ENCODE measurements around the gene ZMAT1.
A peak's percentile ranks its signal among the peaks of the same experiment; 100 is the strongest.
"Not testable (repeated sequence)": the region's sequence is repeated elsewhere in the genome, so short reads cannot be mapped to it uniquely, and the experiment has no call there.

The ZMAT1 gene

DNA sequence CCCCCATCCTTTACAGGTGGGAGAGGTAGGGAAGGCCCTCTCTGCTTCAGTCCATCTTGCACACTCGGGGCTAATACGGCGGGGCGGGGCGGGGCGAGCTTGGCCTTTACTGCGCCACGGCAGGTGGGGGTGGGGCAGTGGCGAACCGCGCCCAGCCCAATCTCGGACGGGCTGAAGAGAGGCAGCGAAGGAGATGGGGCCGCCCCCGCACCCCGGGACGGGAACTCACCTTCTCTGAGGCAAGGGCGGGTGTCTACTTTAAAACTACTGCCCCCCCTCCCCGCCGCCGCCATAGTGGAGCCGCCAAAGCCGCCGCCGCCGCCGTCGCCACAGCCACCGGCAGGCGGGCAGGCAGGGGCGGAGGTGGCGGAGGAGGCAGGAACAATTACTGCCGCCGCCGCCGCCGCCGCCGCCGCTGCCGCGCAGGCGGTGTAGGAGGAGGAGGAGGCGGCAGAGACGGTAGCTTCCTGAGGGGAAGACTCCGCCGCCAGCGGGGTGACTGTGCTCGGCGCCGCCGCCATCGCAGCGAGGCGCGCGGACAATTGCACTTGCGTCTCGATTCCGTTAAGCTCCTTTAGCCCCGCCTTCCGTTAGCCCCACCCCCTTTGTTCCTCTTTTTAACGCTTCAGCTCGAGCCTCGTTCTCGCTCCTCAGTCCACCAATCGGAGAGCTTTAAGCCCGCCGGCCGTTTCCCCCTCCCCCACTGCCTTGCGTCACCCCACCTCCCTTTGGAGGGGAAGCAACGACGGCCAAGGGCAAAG, at the start of gene ZMAT1:
TSS of gene ZMAT1 (minus strand) at position 540 of the 761 bp plus-strand sequence. CDS start at position 521, 19 bp downstream.
- DNase-seq (ENCODE audit: low spot score) = peak; percentile 93

DNA sequence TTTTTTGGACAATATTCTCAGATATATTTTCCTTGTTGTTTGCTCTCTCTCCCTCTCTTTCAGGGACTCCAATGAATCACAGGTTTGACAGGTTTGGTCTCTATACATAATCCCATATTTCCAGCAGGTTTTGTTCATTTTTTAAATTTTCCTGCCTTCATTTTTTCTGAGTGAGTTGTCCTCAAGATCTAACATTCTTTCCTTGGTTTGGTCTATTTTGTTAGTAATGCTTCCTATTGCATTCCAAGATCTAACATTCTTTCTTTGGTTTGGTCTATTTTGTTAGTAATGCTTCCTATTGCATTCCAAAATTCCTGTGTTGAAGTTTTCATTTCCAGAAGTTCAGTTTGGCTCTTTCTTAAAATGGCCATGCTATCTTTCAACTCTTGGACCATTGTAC, 45.3 kb upstream of the ZMAT1 start:
- no peak for DNase-seq (ENCODE audit: low spot score)

DNA sequence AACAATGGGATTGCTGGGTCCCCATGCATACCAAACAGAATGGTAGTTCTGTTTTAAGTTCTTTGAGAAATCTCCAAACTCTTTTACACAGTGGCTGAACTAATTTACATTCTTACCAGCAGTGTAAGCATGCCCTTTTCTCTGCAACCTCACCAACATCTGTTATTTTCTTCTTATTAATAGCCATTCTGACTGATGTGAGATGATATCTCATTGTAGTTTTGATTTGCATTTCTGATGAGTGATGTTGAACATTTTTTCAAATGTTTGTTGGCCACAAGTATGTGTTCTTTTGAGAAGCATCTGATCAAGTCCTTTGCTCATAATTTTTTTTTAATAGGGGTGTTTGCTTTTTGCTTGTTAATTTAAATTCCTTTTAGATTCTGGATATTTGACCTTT, 41.2 kb upstream of the ZMAT1 start:
- no peak for DNase-seq (ENCODE audit: low spot score)

DNA sequence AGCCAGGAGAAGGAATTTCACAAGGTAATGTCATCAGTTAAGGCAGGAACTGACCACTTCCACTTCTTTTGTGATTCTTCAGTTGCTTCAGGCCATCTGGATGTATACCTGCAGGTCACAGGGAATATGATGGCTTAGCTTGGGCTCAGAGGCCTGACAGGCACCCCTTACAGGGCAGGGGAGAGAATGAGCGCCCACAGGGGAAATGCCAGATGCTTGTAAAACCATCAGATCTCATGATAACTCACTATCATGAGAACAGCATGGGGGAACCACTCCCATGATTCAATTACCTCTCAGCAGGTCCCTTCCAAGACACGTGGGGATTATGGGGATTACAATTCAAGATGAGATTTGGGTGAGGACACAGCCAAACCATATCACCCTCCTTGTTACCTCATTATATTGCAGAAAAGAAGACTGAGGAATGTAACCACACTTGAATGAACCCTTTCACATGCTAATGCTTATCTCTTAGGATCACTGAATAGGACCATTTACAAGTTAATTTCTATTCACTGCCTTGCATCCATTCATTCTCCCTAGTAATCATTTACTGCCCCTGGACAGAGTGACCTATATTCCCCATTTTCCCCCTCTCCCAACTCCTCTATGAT, 33.2 kb upstream of the ZMAT1 start:
- DNase-seq (ENCODE audit: low spot score) = not testable (repeated sequence)

DNA sequence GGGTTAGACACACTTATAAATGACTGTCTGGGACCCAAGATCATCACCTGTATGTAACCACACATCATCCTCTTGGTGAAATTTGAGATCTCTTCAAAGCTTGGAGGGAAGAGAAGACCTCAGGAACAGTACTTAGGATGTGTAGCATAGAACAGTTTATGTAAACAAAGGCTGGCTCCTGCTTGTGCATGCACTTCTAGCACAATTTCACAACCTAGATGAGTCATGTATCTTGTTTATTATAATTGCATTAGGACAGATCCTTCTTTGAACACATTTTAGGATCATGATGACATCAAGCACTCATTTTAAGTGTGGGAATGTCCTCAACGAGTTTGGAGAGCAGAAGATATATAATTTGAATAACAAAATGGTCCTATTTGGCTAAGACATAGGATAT, 26.3 kb upstream of the ZMAT1 start:
- no peak for DNase-seq (ENCODE audit: low spot score)

DNA sequence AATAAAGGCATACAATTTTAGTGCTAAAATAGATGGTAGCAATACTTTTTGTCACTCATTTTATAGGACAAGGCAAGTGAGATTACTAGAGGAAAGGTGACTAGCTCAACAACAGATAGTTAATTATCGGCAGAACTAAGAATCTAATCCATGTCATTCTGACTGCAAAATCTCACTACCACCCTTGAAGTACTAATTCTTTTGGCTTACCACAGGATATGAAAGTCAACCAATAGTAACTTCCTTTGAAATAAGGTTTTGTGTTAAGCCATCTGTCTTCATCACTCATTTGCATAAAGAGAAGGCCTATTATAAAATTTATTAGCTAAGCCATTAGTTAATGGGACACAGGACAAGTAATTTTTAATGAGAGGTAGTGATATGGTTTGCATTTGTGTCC, 25.3 kb upstream of the ZMAT1 start:
- no peak for DNase-seq (ENCODE audit: low spot score)

DNA sequence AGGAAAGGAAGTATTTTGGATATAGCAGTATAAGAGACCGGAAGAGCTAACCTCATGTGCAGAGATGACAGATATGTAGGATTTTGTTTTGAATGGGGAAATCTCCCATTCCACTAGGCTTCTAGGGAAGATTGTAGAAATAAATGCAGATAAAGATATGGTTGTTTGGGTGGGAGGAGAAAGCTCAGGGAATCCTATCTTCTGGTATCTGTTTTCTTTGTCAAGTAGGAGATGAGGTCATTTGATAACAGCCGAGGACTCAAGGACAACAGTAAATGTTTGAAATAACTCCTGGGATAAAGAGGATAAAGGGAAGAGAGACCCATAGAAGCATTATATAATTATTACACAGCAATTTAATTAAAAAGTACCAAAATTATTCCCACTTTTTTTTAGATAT, 24.7 kb upstream of the ZMAT1 start:
- DNase-seq (ENCODE audit: low spot score) = no peak

DNA sequence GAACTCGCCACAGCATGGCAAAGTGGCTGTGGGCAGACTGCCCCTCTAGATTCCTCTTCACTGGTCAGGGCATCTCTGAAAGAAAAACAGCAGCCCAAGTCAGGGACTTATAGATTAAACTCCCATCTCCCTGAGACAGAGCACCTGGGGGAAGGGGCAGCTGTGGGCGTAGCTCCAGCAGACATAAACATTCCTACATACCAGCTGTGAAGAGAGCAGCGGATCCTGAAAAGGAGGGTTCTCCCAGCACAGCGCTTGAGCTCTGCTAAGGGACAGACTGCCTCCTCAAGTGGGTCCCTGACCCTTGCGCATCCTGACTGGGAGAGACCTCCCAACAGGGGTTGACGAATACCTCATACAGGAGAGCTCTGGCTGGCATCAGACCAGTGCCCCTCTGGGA, 18.8 kb upstream of the ZMAT1 start:
- no peak for DNase-seq (ENCODE audit: low spot score)

DNA sequence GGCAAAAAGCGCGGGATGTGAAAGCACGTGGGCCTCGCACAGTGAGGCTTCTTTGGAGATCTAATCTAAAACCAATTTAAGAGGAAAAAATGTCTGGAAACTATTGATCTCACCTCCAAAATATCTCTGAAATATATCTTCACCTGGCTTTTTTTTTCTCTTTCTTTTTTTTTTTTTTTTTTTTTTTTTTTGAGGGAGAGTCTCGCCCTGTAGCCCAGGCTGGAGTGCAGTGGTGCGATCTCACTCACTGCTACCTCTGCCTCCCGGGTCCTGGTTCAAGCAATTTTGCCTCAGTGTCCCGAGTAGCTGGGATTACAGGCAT, 383 bp upstream of the ZMAT1 start:
- no peak for DNase-seq (ENCODE audit: low spot score)

DNA sequence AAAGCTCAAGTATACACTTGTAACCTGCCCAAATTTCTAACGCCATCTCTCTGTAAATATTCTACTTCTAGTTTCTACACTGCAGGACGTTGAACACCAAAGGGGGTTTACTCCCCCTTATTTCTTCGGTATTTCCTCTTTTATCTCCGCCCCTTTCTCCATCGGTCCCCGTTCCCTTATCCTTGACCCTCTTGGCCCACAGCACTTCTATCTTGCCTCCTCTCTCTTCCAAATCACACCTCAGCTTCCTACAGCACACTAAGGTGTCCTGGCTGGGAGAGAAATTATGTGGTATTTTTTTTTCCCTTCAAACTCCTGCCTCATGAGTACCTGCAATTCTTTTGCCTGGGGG, 715 bp downstream of the ZMAT1 start:
- no peak for DNase-seq (ENCODE audit: low spot score)

DNA sequence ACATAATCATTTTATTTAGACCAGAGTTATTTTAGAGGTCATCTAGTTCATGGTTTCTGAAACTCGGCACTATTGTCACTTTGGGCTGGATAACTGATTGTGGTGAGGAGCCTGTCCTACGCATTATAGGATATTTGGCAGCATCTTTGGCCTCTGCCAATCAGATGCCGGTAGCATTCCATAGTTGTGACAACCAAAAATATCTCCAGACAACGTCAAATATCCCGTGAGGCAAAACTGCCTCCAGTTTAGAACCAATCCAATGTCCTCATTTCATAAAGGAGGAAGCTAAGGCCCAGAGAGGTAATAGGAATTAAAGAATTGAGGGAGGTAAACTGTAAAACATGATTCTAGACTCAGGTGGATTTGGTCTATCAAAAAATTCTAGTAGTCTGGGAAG, 6.1 kb downstream of the ZMAT1 start:
- DNase-seq (ENCODE audit: low spot score) = no peak

DNA sequence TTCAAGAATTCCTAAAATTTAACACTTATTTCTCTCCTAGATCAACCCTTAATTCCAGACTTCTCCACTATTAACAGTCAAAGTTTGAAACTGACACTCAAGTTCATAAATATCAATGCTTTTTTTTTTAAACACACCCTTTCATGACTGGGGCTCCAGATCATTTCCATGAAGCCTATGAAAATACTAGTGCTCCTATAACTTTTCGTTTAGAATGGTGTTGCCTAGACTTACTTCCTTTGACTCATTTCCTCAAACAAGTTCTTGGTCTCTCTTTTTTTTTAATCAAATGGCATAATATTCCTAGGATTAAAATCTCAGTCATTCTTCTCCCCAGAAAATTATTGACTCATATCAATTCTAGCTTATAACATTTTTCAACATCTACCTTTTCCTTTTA, 13.1 kb downstream of the ZMAT1 start:
- DNase-seq (ENCODE audit: low spot score) = no peak

DNA sequence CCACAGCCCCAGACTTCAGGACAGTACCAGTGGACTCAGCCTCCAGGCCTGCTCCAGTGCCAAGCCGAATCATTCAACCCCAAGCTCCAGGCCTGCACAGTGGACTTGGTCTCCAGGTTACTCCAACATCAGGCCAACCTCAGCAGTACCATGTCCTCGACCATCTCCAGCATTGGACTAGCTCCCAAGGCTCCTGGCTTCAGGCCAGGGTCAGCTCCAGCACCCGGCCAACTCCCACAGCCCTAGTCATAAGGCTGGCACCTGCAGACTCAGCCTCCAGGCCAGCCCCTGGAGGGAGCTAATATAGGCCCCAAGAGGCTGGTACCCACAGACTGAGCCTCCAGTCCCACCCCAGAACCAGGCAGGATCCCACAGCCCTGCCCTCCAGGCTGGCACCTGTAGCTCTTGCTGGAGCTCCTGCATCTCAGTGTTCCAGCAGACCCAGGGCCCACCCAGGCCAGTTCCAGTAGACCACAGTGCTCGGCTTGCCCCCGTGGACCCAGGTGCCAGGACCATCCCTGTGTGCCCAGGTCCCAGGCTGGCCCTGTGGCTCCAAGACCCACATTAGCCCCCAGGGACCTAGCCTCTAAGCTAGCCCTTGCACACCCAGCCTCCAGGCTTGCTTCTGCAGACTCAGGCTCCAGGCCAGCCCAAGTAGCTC, 25.6 kb downstream of the ZMAT1 start:
- DNase-seq (ENCODE audit: low spot score) = no peak

DNA sequence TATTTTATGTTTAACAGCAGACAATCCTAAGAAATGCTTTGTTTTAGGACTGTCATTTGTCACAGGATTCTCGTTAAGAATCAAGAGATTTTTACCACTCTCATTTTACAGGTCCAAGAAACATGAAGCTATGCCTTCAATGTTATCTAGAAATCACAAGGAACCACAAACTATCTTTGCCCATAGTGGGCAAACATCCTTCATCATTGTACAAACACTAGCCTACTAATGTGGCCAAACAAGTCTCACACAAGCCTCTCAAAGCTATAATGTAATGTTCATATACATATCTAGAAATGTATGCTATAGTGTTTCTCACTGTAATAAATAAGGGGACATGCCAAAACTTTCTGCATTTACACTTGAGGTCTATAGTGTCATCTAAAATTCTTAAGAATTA, 26.8 kb downstream of the ZMAT1 start:
- DNase-seq (ENCODE audit: low spot score) = no peak
